Left forelimb (tissue), 1 donor: ENCODE measurements around the gene TRA2B.
"Not testable (repeated sequence)": the region's sequence is repeated elsewhere in the genome, so short reads cannot be mapped to it uniquely, and the experiment has no call there.

Source experiments
- DNase-seq: peaks from one replicate; pipeline ENCODE4 v3.0.0-alpha.2; 2018; ENCODE audit warnings: low spot score

TRA2B gene

GRCh38 chr3:185927501-185928200 is 10.2 kb downstream of the TRA2B start:
- no peak for DNase-seq

- DNase-seq, result no peak
Measured at GRCh38 chr3:185926445-185926844, 11.4 kb downstream of the TRA2B start.

GRCh38 chr3:185925353-185925752 is 12.5 kb downstream of the TRA2B start:
- no peak for DNase-seq

GRCh38 chr3:185924375-185924774 is 13.4 kb downstream of the TRA2B start:
- no peak for DNase-seq

GRCh38 chr3:185920184-185920583 is 17.6 kb downstream of the TRA2B start:
- DNase-seq, result no peak

GRCh38 chr3:185916042-185916833 is 21.6 kb downstream of the TRA2B start:
- DNase-seq, result no peak

GRCh38 chr3:185915642-185916041 is 22.2 kb downstream of the TRA2B start:
- no peak for DNase-seq

GRCh38 chr3:185914911-185915629 is 22.7 kb downstream of the TRA2B start:
- DNase-seq, result no peak

- no peak for DNase-seq
Measured at GRCh38 chr3:185912929-185913901, 24.6 kb downstream of the TRA2B start.

- DNase-seq, result no peak
Measured at GRCh38 chr3:185912512-185912911, 25.3 kb downstream of the TRA2B start.

GRCh38 chr3:185911076-185911448 is 26.8 kb downstream of the TRA2B start:
- not testable (repeated sequence) for DNase-seq

- not testable (repeated sequence) for DNase-seq
Measured at GRCh38 chr3:185910322-185911075, 27.3 kb downstream of the TRA2B start.

- not testable (repeated sequence) for DNase-seq
Measured at GRCh38 chr3:185909913-185910312, 27.9 kb downstream of the TRA2B start.

GRCh38 chr3:185900228-185900627 is 37.6 kb downstream of the TRA2B start:
- no peak for DNase-seq

GRCh38 chr3:185896636-185897035 is 41.2 kb downstream of the TRA2B start:
- no peak for DNase-seq

GRCh38 chr3:185887066-185887465 is 50.7 kb downstream of the TRA2B start:
- no peak for DNase-seq

- no peak for DNase-seq
Measured at GRCh38 chr3:185884641-185885040, 53.2 kb downstream of the TRA2B start.

GRCh38 chr3:185881926-185882325 is 55.9 kb downstream of the TRA2B start:
- DNase-seq, result no peak

GRCh38 chr3:185880600-185880999 is 57.2 kb downstream of the TRA2B start:
- no peak for DNase-seq

GRCh38 chr3:185878920-185879319 is 58.9 kb downstream of the TRA2B start:
- DNase-seq, result no peak

- DNase-seq, result no peak
Measured at GRCh38 chr3:185874119-185874518, 63.7 kb downstream of the TRA2B start.
